NOMO-1 treated with dmso at 0.1 percent for 144 hours (cell line): ENCODE results near the gene MRTFA.
"Not testable (repeated sequence)": the region's sequence is repeated elsewhere in the genome, so short reads cannot be mapped to it uniquely, and the experiment has no call there.

Source experiments
- DNase-seq: peaks from one replicate; lab custom pipeline; 2025; ENCODE audit not compliant: unreplicated experiment; lab: John Stamatoyannopoulos, UW

Gene MRTFA

GRCh38 chr22:40560551-40560950, 76.0 kb downstream of the MRTFA start:
- no peak for DNase-seq

GRCh38 chr22:40557972-40558371, 78.5 kb downstream of the MRTFA start:
- DNase-seq: no peak

DNA sequence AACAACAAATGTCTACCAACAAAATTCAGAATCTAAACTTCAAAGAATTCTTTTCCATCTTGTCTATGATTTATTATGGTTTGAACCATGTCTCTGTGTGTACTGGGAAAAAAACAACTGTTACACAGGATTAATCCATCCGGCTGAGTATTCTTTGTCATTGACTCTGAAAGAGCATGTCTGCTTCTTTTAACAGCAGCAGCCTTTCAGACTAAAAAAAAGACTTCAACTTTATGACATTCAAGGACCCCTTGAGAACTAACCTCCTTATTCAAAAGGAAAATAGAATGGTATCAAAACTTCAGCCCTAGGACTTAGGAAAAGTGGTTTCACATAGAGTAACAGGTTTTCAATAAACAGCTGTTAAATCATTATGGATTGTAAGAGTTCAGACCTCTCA, 79.9 kb downstream of the MRTFA start:
- DNase-seq: no peak

- DNase-seq: not testable (repeated sequence)
Measured at GRCh38 chr22:40554023-40554422, 82.5 kb downstream of the MRTFA start.

DNA sequence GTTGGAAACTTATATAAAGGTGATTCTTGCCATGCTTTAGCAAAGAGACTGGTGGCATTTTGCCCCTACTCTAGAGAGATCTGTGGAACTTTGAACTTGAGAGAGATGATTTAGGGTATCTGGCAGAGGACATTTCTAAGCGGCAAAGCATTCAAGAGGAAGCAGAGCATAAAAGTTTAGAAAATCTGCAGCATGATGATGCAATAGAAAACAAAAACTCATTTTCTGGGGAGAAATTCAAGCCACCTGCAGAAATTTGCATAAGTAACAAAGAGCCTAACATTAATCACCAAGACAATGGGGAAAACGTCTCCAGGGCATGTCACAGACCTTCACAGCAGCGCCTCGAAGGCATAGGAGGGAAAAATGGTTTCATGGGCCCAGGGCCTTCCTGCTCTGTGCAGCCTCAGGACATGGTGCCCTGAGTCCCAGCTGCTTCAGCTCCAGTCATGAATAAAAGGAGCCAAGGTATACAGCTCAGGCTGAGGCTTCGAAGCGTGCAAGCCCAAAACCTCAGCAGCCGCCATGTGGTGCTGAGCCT, 83.4 kb downstream of the MRTFA start:
- no peak for DNase-seq

DNA sequence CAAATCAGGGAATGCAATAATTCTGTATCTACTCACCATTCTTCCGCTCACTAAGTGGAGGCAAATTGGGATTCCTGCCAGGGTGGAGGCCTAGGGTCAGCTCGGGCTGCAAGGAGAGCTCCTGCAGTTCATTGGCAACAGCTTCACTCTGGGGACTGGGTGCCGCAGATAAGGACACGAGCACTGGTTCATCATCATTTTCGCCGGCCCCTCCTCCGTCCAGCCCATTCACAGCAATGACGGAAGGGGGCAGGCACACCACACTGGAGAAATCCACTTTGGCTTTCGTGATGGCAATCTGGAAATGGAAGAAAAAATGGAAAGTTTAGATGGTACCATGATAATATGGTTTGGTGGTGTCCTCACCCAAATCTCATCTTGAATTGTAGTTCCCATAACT, 84.4 kb downstream of the MRTFA start:
- no peak for DNase-seq

- no peak for DNase-seq
Measured at GRCh38 chr22:40547729-40548143, 88.8 kb downstream of the MRTFA start.

GRCh38 chr22:40544758-40545157, 91.8 kb downstream of the MRTFA start:
- no peak for DNase-seq

DNA sequence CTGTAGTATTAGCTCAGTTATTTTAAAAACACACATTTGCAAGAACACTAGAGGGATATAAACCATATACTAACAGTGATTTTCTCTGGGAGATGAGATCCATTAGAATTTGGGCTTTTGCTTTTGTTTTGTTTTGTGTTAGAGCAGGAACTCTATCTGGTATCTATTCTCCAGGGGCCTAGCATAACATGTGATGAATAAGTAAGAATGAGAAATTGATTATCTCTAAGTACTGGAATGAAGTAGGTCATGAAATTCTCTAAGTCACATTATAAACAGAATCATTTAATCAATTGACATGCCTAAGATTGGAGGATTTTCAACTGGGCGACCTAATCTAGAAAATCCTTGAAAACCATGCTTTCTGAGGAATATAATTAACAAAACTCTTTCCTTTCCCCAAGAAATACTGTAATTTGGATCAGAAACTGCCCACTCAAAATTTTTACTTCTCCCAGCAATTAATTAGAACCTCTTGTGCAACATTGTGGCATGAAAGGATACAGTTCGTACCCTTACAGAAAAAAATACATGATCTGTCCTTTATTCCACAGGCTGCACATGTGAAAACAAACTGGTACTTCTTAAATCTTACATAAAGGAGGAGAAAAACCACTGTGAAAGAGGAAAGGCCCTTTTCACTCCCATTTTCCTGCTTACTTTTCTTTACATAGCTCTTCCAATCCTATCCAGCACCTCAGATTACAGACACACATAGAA, 93.5 kb downstream of the MRTFA start:
- DNase-seq: no peak

- no peak for DNase-seq
Measured at GRCh38 chr22:40541300-40541699, 95.2 kb downstream of the MRTFA start.

- no peak for DNase-seq
Measured at GRCh38 chr22:40540265-40540664, 96.3 kb downstream of the MRTFA start.

DNA sequence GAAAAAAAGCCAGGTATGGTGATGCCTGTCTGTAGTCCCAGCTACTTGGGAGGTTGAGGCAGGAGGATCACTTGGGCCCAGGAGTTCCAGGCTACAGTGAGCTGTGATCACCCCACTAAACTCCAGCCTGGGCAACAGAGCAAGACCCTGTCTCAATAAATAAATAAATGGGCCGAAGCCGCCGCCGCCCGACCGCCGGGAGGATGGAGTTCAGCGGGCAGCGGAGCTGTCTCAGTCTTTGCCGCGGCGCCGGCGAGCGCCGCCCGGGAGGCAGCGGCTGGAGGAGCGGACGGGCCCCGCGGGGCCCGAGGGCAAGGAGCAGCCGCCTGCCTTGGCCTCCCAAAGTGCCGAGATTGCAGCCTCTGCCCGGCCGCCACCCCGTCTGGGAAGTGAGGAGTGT, 100.4 kb downstream of the MRTFA start:
- not testable (repeated sequence) for DNase-seq

- DNase-seq: no peak
Measured at GRCh38 chr22:40535642-40536041, 100.9 kb downstream of the MRTFA start.

GRCh38 chr22:40535189-40535512, 101.4 kb downstream of the MRTFA start:
- no peak for DNase-seq

DNA sequence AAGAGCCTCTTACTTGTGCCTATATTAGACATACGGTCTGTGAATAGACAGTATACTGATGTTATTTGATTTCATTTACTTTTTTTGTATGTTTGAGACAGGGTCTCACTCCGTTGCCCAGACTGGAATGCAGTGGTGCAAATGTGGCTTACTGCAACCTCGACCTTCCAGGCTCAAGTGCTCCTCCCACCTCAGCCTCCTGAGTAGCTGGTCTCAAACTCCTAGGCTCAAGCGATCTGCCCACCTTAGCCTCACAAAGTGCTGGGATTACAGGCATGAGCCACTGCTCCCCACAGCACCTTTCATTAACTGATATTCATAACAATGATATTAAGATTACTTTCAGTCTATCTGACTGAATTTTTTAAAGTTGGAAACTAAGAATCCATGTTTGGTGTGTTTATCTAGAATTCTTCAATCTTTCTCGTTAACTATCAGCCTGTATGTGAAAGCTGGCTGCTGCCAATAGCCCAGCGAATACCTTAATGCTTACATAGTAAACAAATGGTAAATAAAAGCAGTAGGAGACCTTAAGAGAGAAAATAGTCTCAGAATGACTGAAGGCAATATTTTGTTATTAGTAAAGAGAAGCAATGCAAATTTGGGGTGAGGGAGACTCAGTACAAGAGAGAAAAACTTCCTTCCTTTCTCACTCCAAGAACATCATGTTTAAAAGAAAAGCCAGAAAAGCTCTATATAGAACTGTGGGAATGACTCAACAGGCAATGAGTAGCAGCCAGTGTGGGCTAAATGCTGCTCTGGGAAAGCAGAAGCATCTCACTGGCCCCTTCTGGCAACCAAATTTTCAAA, 101.9 kb downstream of the MRTFA start:
- DNase-seq: peak; percentile 36

DNA sequence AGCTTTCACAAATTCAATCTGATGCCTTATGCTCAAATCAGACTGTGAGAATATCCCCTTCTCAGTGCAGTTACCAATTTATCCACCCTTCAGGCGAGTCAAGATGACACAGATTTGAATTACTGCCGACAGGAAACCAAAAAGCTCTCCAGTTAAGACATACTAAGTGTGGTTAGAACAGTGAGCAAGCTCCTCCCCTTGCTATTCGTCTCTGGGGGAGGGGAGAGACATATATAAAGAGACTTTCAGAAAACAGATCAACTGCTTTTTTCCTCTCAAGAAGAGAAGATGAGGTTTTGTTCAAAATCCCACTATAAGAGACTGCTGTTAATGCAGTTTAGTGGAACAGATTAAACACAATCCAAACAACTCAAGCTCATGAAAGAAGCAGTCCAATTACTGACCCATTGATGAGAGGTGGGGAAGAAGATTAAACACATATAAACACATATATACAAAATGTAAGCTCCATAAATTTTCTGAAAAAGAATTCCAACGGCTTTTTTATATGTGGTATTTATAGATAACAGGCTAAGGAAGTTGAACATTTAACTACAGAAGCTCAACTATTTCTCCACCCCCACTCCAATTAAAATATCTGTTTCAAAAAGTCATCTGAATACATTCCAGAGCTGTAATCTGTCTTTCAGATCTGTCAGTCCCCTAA, 102.7 kb downstream of the MRTFA start:
- DNase-seq: peak; percentile 86

DNA sequence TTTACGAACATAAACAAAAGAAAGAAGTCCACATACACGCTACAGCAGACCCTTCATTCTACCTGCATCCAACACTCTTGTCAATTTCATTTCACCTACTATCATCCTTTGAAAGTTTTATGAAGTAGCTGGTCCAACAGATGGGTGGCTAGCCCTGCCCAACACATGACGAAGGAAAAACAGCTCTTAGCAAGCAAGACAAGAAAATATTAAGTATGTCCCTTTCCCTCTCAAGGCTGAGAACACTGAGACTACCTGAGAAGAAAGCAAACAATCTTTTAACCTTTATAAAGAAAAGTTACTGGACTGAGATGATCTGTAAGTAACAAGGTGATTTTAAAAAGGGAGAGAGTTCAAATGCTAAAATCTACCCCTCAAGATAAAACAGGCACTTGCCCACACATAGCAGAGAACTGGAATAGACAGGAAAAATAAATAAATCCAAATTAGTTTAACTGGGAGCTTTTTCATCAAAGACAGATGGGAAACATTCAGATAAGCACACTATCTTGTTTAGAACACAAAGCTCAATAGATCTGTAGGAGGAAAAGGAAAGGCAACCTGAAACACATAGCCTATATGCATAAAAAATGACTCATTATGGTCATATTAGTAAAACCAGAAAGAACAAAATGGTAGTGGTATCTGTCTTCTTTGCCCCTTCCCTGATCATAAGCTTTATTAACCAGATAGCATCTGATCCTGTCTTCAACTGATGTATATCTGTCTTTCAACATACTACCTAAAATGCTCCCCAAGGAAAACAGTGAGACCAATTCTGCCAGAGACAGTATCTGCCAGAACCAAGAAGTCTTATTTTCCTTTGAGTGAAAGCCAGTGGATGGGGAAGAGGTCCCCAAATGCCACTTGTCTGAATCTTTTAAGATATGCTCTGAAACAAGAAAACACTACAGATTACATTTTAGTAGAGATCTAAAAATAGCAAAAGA, 104.3 kb downstream of the MRTFA start:
- no peak for DNase-seq

GRCh38 chr22:40530391-40530790, 106.1 kb downstream of the MRTFA start:
- not testable (repeated sequence) for DNase-seq

GRCh38 chr22:40529821-40530220, 106.7 kb downstream of the MRTFA start:
- no peak for DNase-seq

DNA sequence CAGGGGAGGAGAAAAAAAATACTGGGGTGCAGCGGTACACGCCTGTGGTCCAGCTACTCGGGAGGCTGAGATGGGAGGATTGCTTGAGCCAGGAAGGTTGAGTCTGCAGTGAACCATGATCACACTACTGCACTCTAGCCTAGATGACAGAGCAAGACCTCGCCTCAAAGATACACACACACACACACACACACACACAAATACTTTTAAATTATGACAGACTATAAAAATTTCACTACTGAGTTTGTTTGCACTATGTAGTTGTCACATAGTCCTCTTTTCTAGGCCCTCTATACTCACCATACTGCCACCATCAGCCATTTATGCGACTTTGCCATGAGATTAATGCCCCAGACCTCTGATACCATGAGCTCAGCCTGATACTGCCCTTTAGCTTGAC, 109.6 kb downstream of the MRTFA start:
- DNase-seq: no peak
